Measurements from ENCODE around the gene MMP24. TPM values are rescaled to one million over a fixed set of nuclear protein-coding genes. Genes with fewer than 3 reads are reported as not detected.
A peak's percentile ranks its signal among the peaks of the same experiment; 100 is the strongest.

Gene MMP24
- total RNA-seq, 1 donor, result under 0.01 TPM

- no peak for DNase-seq (ENCODE audit: low read depth in 2 of 3, low spot score in 2 of 3)
Observed at GRCh38 chr20:35275741-35276251, 49.3 kb downstream of the MMP24 start.

GRCh38 chr20:35276408-35276807, 49.9 kb downstream of the MMP24 start:
- no peak for DNase-seq (ENCODE audit: low read depth in 2 of 3, low spot score in 2 of 3)

GRCh38 chr20:35277127-35277526, 50.6 kb downstream of the MMP24 start:
- no peak for DNase-seq (ENCODE audit: low read depth in 2 of 3, low spot score in 2 of 3)

- DNase-seq (ENCODE audit: low read depth in 2 of 3, low spot score in 2 of 3), result peak; percentile 77 to 93 (median 91)
Observed at GRCh38 chr20:35277531-35278395, 51.3 kb downstream of the MMP24 start, which contains the start of gene MMP24OS. TSS of gene MMP24OS (minus strand) at chr20:35278122. CDS start at chr20:35277929, 193 bp downstream.

- no peak for DNase-seq (ENCODE audit: low read depth in 2 of 3, low spot score in 2 of 3)
Observed at GRCh38 chr20:35279040-35279439, 52.5 kb downstream of the MMP24 start.

- no peak for DNase-seq (ENCODE audit: low read depth in 2 of 3, low spot score in 2 of 3)
Observed at GRCh38 chr20:35279533-35280174, 53.2 kb downstream of the MMP24 start.

- no peak for DNase-seq (ENCODE audit: low read depth in 2 of 3, low spot score in 2 of 3)
Observed at GRCh38 chr20:35280523-35280922, 54.0 kb downstream of the MMP24 start.

- no peak for DNase-seq (ENCODE audit: low read depth in 2 of 3, low spot score in 2 of 3)
Observed at GRCh38 chr20:35281506-35282101, 55.1 kb downstream of the MMP24 start.

- DNase-seq (ENCODE audit: low read depth in 2 of 3, low spot score in 2 of 3), result peak in 2 of 3 donors; percentile 17 to 24
Observed at GRCh38 chr20:35283441-35284266, 57.2 kb downstream of the MMP24 start.

GRCh38 chr20:35284267-35284991, 57.9 kb downstream of the MMP24 start, which contains the start of gene EIF6:
TSS of gene EIF6 (minus strand) at chr20:35284772. CDS start at chr20:35284487, 285 bp downstream.
- DNase-seq (ENCODE audit: low read depth in 2 of 3, low spot score in 2 of 3), result peak in 2 of 3 donors; percentile 78 to 79

- DNase-seq (ENCODE audit: low read depth in 2 of 3, low spot score in 2 of 3), result no peak
Observed at GRCh38 chr20:35284992-35285805, 58.7 kb downstream of the MMP24 start.

- no peak for DNase-seq (ENCODE audit: low read depth in 2 of 3, low spot score in 2 of 3)
Observed at GRCh38 chr20:35285806-35286076, 59.3 kb downstream of the MMP24 start.

- no peak for DNase-seq (ENCODE audit: low read depth in 2 of 3, low spot score in 2 of 3)
Observed at GRCh38 chr20:35286077-35286898, 59.8 kb downstream of the MMP24 start.

- DNase-seq (ENCODE audit: low read depth in 2 of 3, low spot score in 2 of 3), result no peak
Observed at GRCh38 chr20:35286899-35287508, 60.5 kb downstream of the MMP24 start.

GRCh38 chr20:35287509-35288324, 61.2 kb downstream of the MMP24 start:
- no peak for DNase-seq (ENCODE audit: low read depth in 2 of 3, low spot score in 2 of 3)

GRCh38 chr20:35288325-35289060, 62.0 kb downstream of the MMP24 start:
- no peak for DNase-seq (ENCODE audit: low read depth in 2 of 3, low spot score in 2 of 3)
